ENCODE data around the gene UQCR10.
A peak's percentile ranks its signal among the peaks of the same experiment; 100 is the strongest.

UQCR10 gene

DNA sequence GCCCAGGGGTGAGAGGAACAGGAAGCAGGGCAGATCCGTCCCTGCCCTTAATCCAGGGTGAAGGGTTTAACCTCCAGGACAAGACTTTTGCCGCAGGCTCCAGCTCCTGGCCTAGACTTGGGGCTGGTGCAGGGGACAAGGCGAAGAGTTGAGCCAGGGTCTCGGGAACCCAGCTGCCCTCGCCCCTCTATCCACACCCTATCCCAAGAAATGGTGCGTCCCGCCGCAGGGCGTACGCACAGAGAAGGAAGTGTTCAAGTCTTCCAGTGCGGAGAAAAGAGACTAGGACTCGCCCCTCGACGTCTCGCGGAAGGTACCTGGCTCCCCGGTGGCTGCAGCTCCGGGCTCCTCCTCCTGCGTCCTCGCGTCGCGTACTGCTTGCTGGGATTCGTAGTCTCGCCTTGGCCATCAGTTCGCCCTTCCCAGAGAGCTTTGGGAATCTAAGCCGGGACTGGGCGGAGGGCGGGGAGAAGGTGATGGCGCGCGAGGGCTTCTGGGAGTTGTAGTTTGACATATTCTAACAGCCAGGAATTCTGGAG lies 468 bp upstream of the UQCR10 start, which contains the start of gene ZMAT5:
Gene ZMAT5, minus strand, starts transcription at position 376 of the 539 bp plus-strand sequence. CDS start 18,463 bp downstream, outside the sequence.
- TF ChIP-seq SPI1 (IDR thresholded peaks at IDR 0.05; ENCODE audit: borderline replicate concordance, low read depth) (0 out of 2 replicates have a peak, but pooled peaks have one; percentile 45), GABPA (IDR thresholded peaks at IDR 0.05; ENCODE audit: low read depth) (no peak), POLR2AphosphoS5 (IDR thresholded peaks at IDR 0.05; ENCODE audit: low read depth) (peak; percentile 56)
- TF ChIP-seq, protein P1, sequence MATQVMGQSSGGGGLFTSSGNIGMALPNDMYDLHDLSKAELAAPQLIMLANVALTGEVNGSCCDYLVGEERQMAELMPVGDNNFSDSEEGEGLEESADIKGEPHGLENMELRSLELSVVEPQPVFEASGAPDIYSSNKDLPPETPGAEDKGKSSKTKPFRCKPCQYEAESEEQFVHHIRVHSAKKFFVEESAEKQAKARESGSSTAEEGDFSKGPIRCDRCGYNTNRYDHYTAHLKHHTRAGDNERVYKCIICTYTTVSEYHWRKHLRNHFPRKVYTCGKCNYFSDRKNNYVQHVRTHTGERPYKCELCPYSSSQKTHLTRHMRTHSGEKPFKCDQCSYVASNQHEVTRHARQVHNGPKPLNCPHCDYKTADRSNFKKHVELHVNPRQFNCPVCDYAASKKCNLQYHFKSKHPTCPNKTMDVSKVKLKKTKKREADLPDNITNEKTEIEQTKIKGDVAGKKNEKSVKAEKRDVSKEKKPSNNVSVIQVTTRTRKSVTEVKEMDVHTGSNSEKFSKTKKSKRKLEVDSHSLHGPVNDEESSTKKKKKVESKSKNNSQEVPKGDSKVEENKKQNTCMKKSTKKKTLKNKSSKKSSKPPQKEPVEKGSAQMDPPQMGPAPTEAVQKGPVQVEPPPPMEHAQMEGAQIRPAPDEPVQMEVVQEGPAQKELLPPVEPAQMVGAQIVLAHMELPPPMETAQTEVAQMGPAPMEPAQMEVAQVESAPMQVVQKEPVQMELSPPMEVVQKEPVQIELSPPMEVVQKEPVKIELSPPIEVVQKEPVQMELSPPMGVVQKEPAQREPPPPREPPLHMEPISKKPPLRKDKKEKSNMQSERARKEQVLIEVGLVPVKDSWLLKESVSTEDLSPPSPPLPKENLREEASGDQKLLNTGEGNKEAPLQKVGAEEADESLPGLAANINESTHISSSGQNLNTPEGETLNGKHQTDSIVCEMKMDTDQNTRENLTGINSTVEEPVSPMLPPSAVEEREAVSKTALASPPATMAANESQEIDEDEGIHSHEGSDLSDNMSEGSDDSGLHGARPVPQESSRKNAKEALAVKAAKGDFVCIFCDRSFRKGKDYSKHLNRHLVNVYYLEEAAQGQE (IDR thresholded peaks at IDR 0.05; ENCODE audit: insufficient replicate concordance, low read depth), result peak; percentile 36
- H3K4me3 ChIP-seq (replicated peaks; ENCODE audit: insufficient read depth, low read length), result peak within 1 kb of the TSS; percentile 98
- DNase-seq (ENCODE audit: low read depth in 1 of 2, low spot score in 1 of 2), result peak; percentile 97 to 99
- peak within 1 kb of the TSS; percentile 75 for H3K27ac ChIP-seq (replicated peaks)
- H3K27me3 ChIP-seq (ENCODE audit: insufficient read depth, poor library complexity, severe bottlenecking), result no peaks in the 10 kb centered on the region

DNA sequence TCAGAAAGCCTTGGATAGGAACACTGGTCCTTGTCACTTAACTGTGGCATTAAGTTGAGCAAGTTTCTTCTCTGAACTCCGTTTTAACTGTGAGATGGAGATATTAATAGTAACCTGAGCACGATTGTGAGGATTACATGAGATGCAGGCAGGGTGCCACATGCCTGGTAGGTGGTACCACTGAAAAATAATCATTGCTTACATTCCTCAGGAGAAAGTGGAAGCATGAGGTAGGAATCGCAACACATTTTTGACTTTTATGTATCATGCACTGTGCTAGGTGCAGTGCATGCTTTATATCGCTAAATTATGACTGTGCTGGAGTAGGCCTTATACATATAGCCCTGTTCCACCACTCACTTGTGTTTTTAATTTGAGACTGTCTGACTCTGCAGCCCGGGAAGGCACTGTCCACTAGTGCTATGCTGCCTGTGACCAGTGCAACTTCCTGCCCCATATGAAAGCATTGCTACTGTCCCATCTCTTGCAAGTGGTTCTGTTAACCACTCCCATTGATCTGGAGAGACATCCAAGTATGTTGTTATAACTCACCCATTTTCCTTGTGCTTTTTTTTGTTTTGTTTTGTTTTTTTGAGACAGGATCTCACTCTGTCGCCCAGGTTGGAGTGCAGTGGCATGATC lies 1.0 kb downstream of the UQCR10 start:
- Histone ChIP-seq H3K4me3 (replicated peaks; ENCODE audit: insufficient read depth, low read length) (peak overlapping the region; percentile 98), H3K27me3 (ENCODE audit: insufficient read depth, poor library complexity, severe bottlenecking) (no peaks in the 10 kb centered on the region), H3K27ac (replicated peaks) (peak overlapping the region; percentile 75)
- no peak for DNase-seq (ENCODE audit: low read depth in 1 of 2, low spot score in 1 of 2)
- TF ChIP-seq, protein P2, sequence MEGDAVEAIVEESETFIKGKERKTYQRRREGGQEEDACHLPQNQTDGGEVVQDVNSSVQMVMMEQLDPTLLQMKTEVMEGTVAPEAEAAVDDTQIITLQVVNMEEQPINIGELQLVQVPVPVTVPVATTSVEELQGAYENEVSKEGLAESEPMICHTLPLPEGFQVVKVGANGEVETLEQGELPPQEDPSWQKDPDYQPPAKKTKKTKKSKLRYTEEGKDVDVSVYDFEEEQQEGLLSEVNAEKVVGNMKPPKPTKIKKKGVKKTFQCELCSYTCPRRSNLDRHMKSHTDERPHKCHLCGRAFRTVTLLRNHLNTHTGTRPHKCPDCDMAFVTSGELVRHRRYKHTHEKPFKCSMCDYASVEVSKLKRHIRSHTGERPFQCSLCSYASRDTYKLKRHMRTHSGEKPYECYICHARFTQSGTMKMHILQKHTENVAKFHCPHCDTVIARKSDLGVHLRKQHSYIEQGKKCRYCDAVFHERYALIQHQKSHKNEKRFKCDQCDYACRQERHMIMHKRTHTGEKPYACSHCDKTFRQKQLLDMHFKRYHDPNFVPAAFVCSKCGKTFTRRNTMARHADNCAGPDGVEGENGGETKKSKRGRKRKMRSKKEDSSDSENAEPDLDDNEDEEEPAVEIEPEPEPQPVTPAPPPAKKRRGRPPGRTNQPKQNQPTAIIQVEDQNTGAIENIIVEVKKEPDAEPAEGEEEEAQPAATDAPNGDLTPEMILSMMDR (IDR thresholded peaks at IDR 0.05; ENCODE audit: insufficient read depth, low read length), result no peak
- TF ChIP-seq, protein P1 (IDR thresholded peaks at IDR 0.05; ENCODE audit: insufficient replicate concordance, low read depth), result no peak

DNA sequence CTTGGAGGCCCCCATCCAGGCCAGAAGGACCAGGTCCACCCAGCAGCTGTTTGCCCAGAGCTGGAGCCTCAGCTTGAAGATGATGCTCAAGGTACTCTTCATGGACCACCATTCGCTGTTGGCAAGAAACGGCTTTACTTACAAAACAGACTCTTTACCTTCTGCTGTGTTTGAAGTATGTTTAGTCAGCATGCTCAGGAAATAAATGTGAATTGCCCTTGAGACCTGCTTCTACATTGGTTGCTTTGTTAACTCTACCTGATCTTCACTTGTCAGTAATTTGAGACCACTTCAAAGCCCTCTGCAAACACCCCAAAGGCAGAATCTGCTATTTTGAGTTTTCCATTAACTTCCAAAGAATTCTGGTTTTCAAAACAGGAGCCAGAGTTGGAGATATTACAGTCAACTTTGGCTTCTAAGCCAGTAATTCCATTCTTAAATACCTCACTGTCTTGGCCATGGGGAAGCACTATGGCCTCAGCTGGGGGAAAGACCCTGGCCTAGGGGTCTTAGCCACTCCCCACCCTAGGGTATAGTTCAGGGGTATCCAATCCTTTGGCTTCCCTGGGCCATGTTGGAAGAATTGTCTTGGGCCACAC lies 2.7 kb downstream of the UQCR10 start:
- no peak overlapping the region for H3K27ac ChIP-seq (replicated peaks)
- no peak for DNase-seq (ENCODE audit: low read depth in 1 of 2, low spot score in 1 of 2)
- no peak overlapping the region for H3K4me3 ChIP-seq (replicated peaks; ENCODE audit: insufficient read depth, low read length)
- H3K27me3 ChIP-seq (ENCODE audit: insufficient read depth, poor library complexity, severe bottlenecking), result no peaks in the 10 kb centered on the region
- TF ChIP-seq GABPA (IDR thresholded peaks at IDR 0.05; ENCODE audit: low read depth) (no peak), SPI1 (IDR thresholded peaks at IDR 0.05; ENCODE audit: borderline replicate concordance, low read depth) (no peak), POLR2AphosphoS5 (IDR thresholded peaks at IDR 0.05; ENCODE audit: low read depth) (no peak)
- TF ChIP-seq, protein P2 (IDR thresholded peaks at IDR 0.05; ENCODE audit: insufficient read depth, low read length), result no peak
- TF ChIP-seq, protein P1 (IDR thresholded peaks at IDR 0.05; ENCODE audit: insufficient replicate concordance, low read depth), result no peak
